ENCODE measurements around the gene BZW2. TPM values are rescaled to one million over a fixed set of nuclear protein-coding genes. Genes with fewer than 3 reads are reported as not detected.

BZW2 gene
- total and polyA plus RNA-seq, 7 experiments from 2014 or later: 24.6 to 79.3 (median 30.5) TPM

GRCh38 chr7:16729541-16729940 lies 83.6 kb downstream of the BZW2 start:
- no peaks in the 10 kb centered on the region for H3K27me3 Mint-ChIP-seq
- H3K4me1 ChIP-seq (ENCODE audit: control insufficient read depth in 2 of 2, insufficient read depth in 2 of 2, low read length in 2 of 2): no peaks in the 10 kb centered on the region
- peaks cover 0 to 4% (median 0%) of the 10 kb centered on the region in 5 donors for H3K36me3 Mint-ChIP-seq
- ATAC-seq: no peak
- no peak overlapping the region for H3K27ac Mint-ChIP-seq
- H3K27ac ChIP-seq (ENCODE audit: low read depth, low read length): no peak overlapping the region
- CTCF ChIA-PET: no interaction called here
- intact Hi-C loops (cut with micrococcal nuclease): no loop called here
- H3K4me3 ChIP-seq (ENCODE audit: low read length): no peak overlapping the region
- DNase-seq: no peak
- H3K9me3 ChIP-seq (ENCODE audit: control insufficient read depth in 2 of 3, low read length in 3 of 3): no peaks in the 10 kb centered on the region
- H3K4me3 Mint-ChIP-seq: no peak overlapping the region
- H3K36me3 ChIP-seq (ENCODE audit: control insufficient read depth in 2 of 3, insufficient read depth in 3 of 3, low read length in 3 of 3): no peaks in the 10 kb centered on the region
- H3K27me3 ChIP-seq (ENCODE audit: control insufficient read depth in 2 of 2, insufficient read depth in 2 of 2, low read length in 2 of 2): no peaks in the 10 kb centered on the region
- H3K4me1 Mint-ChIP-seq: no peaks in the 10 kb centered on the region
- H3K9me3 Mint-ChIP-seq: peaks cover 0 to 2% (median 0%) of the 10 kb centered on the region in 11 donors
- POLR2A ChIA-PET: no interaction called here

- ATAC-seq: no peak
- H3K27ac ChIP-seq (ENCODE audit: low read depth, low read length): no peak overlapping the region
- Mint-ChIP-seq H3K9me3 (peaks cover 0 to 2% (median 0%) of the 10 kb centered on the region in 11 donors), H3K36me3 (peaks cover 0 to 4% (median 0%) of the 10 kb centered on the region in 5 donors), H3K27ac (peak overlapping the region in 1 of 9 donors; percentile 38), H3K27me3 (no peaks in the 10 kb centered on the region), H3K4me1 (no peaks in the 10 kb centered on the region), H3K4me3 (no peak overlapping the region)
- ChIA-PET CTCF (no interaction called here), POLR2A (no interaction called here)
- no peaks in the 10 kb centered on the region for H3K36me3 ChIP-seq (ENCODE audit: control insufficient read depth in 2 of 3, insufficient read depth in 3 of 3, low read length in 3 of 3)
- intact Hi-C loops (cut with micrococcal nuclease): no loop called here
- DNase-seq: no peak
- no peaks in the 10 kb centered on the region for H3K4me1 ChIP-seq (ENCODE audit: control insufficient read depth in 2 of 2, insufficient read depth in 2 of 2, low read length in 2 of 2)
- no peak overlapping the region for H3K4me3 ChIP-seq (ENCODE audit: low read length)
- H3K27me3 ChIP-seq (ENCODE audit: control insufficient read depth in 2 of 2, insufficient read depth in 2 of 2, low read length in 2 of 2): no peaks in the 10 kb centered on the region
- no peaks in the 10 kb centered on the region for H3K9me3 ChIP-seq (ENCODE audit: control insufficient read depth in 2 of 3, low read length in 3 of 3)
Observed at GRCh38 chr7:16730937-16731336, 85.0 kb downstream of the BZW2 start.

- no peaks in the 10 kb centered on the region for H3K9me3 Mint-ChIP-seq
- no peak for DNase-seq
- no peak overlapping the region for H3K27ac Mint-ChIP-seq
Observed at GRCh38 chr7:16732828-16733227, 86.8 kb downstream of the BZW2 start.

GRCh38 chr7:16734148-16734726 lies 88.3 kb downstream of the BZW2 start:
- ATAC-seq (no peak), DNase-seq (no peak)
- POLR2A ChIA-PET: no interaction called here
- Mint-ChIP-seq H3K4me1 (no peaks in the 10 kb centered on the region), H3K9me3 (no peaks in the 10 kb centered on the region), H3K27me3 (no peaks in the 10 kb centered on the region), H3K4me3 (no peak overlapping the region), H3K36me3 (no peaks in the 10 kb centered on the region), H3K27ac (no peak overlapping the region)
- no peaks in the 10 kb centered on the region for H3K36me3 ChIP-seq (ENCODE audit: control insufficient read depth in 2 of 3, insufficient read depth in 3 of 3, low read length in 3 of 3)
- H3K4me3 ChIP-seq (ENCODE audit: low read length): no peak overlapping the region
- intact Hi-C loops (cut with micrococcal nuclease): no loop called here
- CTCF ChIA-PET: no interaction called here
- H3K9me3 ChIP-seq (ENCODE audit: control insufficient read depth in 2 of 3, low read length in 3 of 3): no peaks in the 10 kb centered on the region
- no peak overlapping the region for H3K27ac ChIP-seq (ENCODE audit: low read depth, low read length)
- H3K27me3 ChIP-seq (ENCODE audit: control insufficient read depth in 2 of 2, insufficient read depth in 2 of 2, low read length in 2 of 2): no peaks in the 10 kb centered on the region
- H3K4me1 ChIP-seq (ENCODE audit: control insufficient read depth in 2 of 2, insufficient read depth in 2 of 2, low read length in 2 of 2): no peaks in the 10 kb centered on the region

More at GRCh38 chr7:16732828-16733227, 86.8 kb downstream of the BZW2 start:
- intact Hi-C loops (cut with micrococcal nuclease): no loop called here
- Mint-ChIP-seq H3K27me3 (no peaks in the 10 kb centered on the region), H3K4me1 (no peaks in the 10 kb centered on the region), H3K4me3 (no peak overlapping the region), H3K36me3 (peaks cover 0 to 4% (median 0%) of the 10 kb centered on the region in 5 donors)
- CTCF ChIA-PET: no interaction called here
- Histone ChIP-seq H3K36me3 (ENCODE audit: control insufficient read depth in 2 of 3, insufficient read depth in 3 of 3, low read length in 3 of 3) (no peaks in the 10 kb centered on the region), H3K4me3 (ENCODE audit: low read length) (no peak overlapping the region), H3K27ac (ENCODE audit: low read depth, low read length) (no peak overlapping the region), H3K4me1 (ENCODE audit: control insufficient read depth in 2 of 2, insufficient read depth in 2 of 2, low read length in 2 of 2) (no peaks in the 10 kb centered on the region), H3K9me3 (ENCODE audit: control insufficient read depth in 2 of 3, low read length in 3 of 3) (no peaks in the 10 kb centered on the region), H3K27me3 (ENCODE audit: control insufficient read depth in 2 of 2, insufficient read depth in 2 of 2, low read length in 2 of 2) (no peaks in the 10 kb centered on the region)
- no peak for ATAC-seq
- POLR2A ChIA-PET: no interaction called here

GRCh38 chr7:16735020-16735419 lies 89.0 kb downstream of the BZW2 start:
- Mint-ChIP-seq H3K36me3 (no peaks in the 10 kb centered on the region), H3K27me3 (no peaks in the 10 kb centered on the region), H3K4me3 (no peak overlapping the region), H3K4me1 (no peaks in the 10 kb centered on the region), H3K9me3 (no peaks in the 10 kb centered on the region), H3K27ac (no peak overlapping the region)
- no peak overlapping the region for H3K4me3 ChIP-seq (ENCODE audit: low read length)
- H3K4me1 ChIP-seq (ENCODE audit: control insufficient read depth in 2 of 2, insufficient read depth in 2 of 2, low read length in 2 of 2): no peaks in the 10 kb centered on the region
- ChIA-PET POLR2A (no interaction called here), CTCF (no interaction called here)
- ATAC-seq: no peak
- no peak overlapping the region for H3K27ac ChIP-seq (ENCODE audit: low read depth, low read length)
- H3K27me3 ChIP-seq (ENCODE audit: control insufficient read depth in 2 of 2, insufficient read depth in 2 of 2, low read length in 2 of 2): no peaks in the 10 kb centered on the region
- DNase-seq: no peak
- intact Hi-C loops (cut with micrococcal nuclease): no loop called here
- no peaks in the 10 kb centered on the region for H3K9me3 ChIP-seq (ENCODE audit: control insufficient read depth in 2 of 3, low read length in 3 of 3)
- no peaks in the 10 kb centered on the region for H3K36me3 ChIP-seq (ENCODE audit: control insufficient read depth in 2 of 3, insufficient read depth in 3 of 3, low read length in 3 of 3)

GRCh38 chr7:16738011-16738688 lies 92.2 kb downstream of the BZW2 start:
- Mint-ChIP-seq H3K9me3 (no peaks in the 10 kb centered on the region), H3K4me3 (no peak overlapping the region), H3K4me1 (no peaks in the 10 kb centered on the region), H3K36me3 (no peaks in the 10 kb centered on the region), H3K27ac (no peak overlapping the region), H3K27me3 (no peaks in the 10 kb centered on the region)
- no peak overlapping the region for H3K4me3 ChIP-seq (ENCODE audit: low read length)
- ChIA-PET POLR2A (no interaction called here), CTCF (no interaction called here)
- H3K27me3 ChIP-seq (ENCODE audit: control insufficient read depth in 2 of 2, insufficient read depth in 2 of 2, low read length in 2 of 2): no peaks in the 10 kb centered on the region
- H3K9me3 ChIP-seq (ENCODE audit: control insufficient read depth in 2 of 3, low read length in 3 of 3): no peaks in the 10 kb centered on the region
- H3K27ac ChIP-seq (ENCODE audit: low read depth, low read length): no peak overlapping the region
- H3K4me1 ChIP-seq (ENCODE audit: control insufficient read depth in 2 of 2, insufficient read depth in 2 of 2, low read length in 2 of 2): no peaks in the 10 kb centered on the region
- no peaks in the 10 kb centered on the region for H3K36me3 ChIP-seq (ENCODE audit: control insufficient read depth in 2 of 3, insufficient read depth in 3 of 3, low read length in 3 of 3)
- intact Hi-C loops (cut with micrococcal nuclease): no loop called here
- no peak for ATAC-seq
- no peak for DNase-seq

- Mint-ChIP-seq H3K9me3 (no peaks in the 10 kb centered on the region), H3K4me1 (no peaks in the 10 kb centered on the region), H3K27me3 (no peaks in the 10 kb centered on the region), H3K27ac (no peak overlapping the region), H3K36me3 (no peaks in the 10 kb centered on the region), H3K4me3 (no peak overlapping the region)
- ChIA-PET CTCF (no interaction called here), POLR2A (no interaction called here)
- H3K9me3 ChIP-seq (ENCODE audit: control insufficient read depth in 2 of 3, low read length in 3 of 3): no peaks in the 10 kb centered on the region
- H3K27ac ChIP-seq (ENCODE audit: low read depth, low read length): no peak overlapping the region
- intact Hi-C loops (cut with micrococcal nuclease): no loop called here
- no peaks in the 10 kb centered on the region for H3K36me3 ChIP-seq (ENCODE audit: control insufficient read depth in 2 of 3, insufficient read depth in 3 of 3, low read length in 3 of 3)
- no peak overlapping the region for H3K4me3 ChIP-seq (ENCODE audit: low read length)
- H3K4me1 ChIP-seq (ENCODE audit: control insufficient read depth in 2 of 2, insufficient read depth in 2 of 2, low read length in 2 of 2): no peaks in the 10 kb centered on the region
- no peaks in the 10 kb centered on the region for H3K27me3 ChIP-seq (ENCODE audit: control insufficient read depth in 2 of 2, insufficient read depth in 2 of 2, low read length in 2 of 2)
- DNase-seq (no peak), ATAC-seq (no peak)
Observed at GRCh38 chr7:16739863-16740622, 94.1 kb downstream of the BZW2 start.

Data from naive thymus-derived CD4-positive, alpha-beta T cell (primary cell).